HG02970 (cell line): ENCODE results near the gene FSIP2.

Experiments
- ATAC-seq: cut with Tn5 transposase; IDR thresholded peaks from one replicate; pipeline ENCODE4 v1.9.1; 2021; ENCODE audit warnings: mild to moderate bottlenecking, moderate library complexity, moderate number of reproducible peaks; ENCODE audit not compliant: unreplicated experiment, low FRiP score

Gene FSIP2, protein sequence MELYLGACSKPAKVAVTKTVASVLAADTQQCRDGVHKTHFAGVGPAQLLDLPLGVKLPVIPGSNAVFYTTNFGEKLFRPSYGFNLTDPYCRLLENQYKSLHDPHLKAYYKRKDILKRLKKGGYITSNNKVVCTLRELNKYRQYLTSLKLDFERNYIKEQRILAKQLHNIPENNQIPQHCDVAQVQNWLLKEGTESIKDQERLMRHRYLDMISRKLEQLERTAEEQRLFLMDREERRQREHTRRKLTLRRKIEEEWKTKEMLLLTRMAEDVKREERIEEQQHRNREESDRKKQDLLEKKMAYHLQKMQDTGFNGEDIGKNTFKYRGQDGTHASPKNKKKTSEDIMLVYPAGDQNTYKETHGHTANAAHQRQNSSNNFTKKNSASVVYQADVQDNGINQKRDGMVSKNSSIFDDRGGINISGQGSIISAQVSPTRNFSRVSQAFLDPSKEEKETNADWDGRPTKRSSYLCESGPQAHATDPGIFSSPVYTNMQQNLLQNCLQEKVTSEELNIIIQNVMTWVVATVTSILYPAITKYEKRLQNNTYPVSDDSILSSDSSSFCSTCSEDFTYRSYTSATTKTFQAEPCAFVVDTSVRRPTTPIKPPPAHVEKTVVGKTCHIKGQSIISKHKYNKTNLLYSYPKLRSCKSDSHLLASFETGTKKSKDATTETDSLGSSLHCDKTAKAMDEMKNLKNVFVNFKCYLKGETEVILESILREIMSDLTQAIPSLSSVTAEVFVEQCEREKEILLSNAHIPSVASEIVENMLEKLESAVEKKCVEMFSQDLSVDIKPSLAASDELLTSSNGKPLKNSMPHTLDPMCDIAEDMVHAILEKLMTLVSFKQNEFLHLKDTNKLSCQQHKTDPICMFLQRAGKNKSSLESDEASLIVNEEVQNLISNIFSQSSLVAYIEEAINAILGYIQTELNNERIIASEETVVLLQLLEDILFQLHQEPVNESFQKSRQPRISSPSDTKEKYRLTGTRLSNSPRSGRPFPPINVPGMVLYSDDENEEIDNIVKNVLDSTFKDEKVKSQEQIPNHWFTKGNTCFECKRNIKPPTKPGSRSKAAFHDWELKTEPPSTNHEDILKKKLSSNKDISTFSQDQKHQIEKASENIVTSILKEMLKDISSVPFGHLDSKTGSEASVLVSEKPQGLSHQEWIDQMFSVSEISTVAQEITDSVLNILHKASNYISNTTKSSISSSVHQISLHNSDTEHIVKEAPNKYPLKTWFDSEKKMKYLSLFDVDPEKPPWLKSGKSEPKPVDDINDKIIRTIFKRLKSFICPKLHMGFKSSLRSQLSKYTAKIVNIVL (N-terminal part only)

DNA sequence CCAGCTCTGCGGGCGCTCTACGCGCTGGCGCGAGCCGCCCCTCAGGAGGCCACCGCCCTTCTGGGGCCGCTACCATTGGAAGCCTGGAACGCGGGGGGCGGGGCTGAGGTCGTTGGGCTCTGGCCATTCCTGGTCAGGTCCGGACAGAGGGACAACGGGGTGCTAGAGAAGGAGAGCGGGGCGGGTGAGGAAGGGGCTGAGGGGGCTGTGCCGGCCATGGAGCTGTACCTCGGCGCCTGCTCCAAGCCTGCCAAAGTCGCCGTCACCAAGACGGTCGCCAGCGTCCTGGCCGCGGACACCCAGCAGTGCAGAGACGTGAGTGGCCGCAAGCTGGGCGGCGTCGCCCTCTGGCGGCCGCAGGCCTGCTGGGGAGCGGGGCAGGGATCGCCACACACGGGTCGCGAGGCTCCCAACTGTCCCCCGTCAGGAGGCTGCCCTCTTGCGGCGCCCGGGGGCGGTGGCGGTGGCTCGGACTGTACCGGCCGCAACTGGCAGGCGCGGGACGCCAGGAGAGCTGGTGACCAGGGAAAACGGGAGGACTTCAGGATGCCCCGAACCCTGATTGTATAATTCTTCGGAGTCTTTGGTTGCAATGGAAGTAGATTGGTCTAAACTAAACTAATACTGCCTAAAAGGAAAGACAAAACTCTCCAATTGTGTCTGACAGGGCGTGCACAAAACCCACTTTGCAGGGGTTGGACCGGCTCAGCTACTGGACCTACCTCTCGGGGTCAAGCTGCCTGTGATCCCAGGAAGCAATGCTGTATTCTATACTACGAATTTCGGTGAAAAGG lies at the start of gene FSIP2:
Gene FSIP2, plus strand, starts transcription at position 126 of the 794 bp plus-strand sequence. Its CDS starts 91 bp downstream, at position 217.
- ATAC-seq: peak; percentile 95

DNA sequence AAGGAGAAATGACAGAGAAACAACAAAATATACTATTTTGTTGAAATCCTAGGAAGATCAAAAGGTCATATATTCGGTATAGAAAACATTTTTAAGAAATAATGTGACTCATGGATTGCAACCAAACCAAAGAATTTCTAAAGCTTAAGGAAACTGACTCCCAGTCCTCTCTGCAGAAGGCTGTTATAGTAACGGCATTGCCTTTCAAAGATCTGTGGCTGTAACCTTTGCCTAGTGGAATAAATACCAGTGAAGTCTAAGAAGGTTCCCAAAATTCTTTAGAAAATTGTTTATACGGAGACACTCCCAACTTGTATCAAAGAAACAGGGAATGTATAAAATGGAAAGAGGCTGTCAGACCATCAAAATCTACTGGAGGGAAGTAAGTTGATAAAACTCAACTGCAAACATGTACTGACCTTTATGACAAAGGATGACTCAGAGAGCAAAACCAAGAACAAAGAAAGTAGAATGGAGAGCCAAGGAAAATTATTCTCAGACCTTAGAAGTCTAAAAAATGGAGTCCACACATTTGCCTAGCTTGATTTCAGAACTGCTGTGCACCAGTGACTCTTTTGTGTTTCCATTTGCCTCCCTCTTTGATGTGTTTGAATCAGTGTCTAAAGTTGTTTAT lies 48.6 kb upstream of the FSIP2 start:
- no peak for ATAC-seq

DNA sequence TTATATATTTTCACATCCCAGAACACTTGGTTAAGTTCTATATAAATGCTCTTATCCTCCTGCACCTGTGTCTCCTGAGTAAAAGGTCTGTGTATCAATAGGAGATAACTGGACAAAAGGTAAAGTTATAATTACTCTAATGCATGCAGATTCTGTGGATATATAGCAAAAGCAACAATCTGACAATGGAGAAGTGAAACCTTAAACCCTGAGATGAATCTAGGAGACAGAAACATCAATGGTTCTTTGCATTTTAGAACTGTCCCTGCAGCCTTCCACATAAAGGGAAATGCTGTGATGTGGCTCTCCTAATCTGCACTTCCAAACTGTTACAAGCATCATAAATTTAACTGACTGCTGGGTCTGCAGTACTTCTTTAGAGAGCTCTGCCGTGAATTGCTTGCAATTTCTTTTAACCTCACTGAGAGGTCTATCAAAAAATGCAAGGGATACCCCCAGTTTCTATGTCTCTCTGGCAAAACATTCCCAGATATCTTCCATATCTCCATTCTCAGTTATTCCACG lies 42.8 kb upstream of the FSIP2 start:
- no peak for ATAC-seq

DNA sequence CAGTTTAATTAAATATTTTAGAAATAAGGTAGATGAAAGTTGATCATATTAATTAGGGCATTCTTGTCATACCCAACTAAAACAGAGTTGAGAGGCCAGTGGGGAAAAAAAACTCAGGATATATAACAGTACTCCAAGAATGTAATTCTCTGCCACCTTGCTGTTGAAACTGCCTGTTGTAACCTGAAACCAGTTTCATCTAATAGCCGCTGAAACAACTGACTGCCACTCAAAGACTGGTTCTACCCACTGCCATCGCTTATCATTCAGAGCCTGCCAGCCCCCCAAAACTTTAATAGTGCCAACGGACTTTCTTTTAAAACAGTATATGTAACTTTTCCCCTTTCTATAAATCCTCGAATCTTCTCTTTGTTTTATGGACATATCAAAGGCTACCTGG lies 37.7 kb upstream of the FSIP2 start:
- ATAC-seq: no peak

DNA sequence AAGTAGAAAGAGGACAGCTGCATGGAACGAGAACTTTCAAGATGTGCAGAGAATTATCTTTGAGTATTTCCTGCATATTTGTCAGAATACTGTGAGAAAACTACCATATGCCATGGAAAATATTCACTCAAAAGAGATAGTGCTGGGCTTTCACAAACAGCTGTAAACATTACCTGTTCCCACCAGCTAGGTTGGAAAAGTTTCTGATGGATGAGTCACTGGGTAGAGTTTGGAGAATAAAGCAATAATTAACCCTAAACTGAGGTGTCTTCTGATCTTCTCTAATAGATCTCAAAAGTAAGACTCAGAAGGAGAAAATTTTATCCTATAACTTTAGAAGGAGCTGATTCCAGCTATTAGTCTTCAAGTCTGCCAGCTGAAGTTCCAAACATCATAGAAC lies 3.9 kb upstream of the FSIP2 start:
- ATAC-seq: no peak

DNA sequence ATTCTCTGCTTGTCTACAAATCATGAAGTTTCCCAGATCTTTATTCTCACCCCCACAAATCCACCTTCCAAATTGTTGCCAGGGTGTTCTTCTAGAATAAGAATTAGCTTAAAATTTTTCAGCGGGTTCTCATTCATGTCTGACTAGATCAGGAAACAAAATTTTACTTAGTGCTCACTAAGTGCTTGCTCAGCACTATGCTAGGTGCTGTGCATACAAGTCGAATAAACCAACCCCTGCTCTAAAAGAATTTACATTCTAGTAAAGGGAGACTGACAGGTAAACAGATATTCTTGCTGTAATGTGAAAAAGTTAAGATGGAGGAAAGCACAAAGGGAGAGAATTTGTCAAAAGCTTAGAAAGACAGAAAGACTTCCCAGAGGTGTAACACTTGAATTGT lies 2.4 kb upstream of the FSIP2 start:
- ATAC-seq: no peak

DNA sequence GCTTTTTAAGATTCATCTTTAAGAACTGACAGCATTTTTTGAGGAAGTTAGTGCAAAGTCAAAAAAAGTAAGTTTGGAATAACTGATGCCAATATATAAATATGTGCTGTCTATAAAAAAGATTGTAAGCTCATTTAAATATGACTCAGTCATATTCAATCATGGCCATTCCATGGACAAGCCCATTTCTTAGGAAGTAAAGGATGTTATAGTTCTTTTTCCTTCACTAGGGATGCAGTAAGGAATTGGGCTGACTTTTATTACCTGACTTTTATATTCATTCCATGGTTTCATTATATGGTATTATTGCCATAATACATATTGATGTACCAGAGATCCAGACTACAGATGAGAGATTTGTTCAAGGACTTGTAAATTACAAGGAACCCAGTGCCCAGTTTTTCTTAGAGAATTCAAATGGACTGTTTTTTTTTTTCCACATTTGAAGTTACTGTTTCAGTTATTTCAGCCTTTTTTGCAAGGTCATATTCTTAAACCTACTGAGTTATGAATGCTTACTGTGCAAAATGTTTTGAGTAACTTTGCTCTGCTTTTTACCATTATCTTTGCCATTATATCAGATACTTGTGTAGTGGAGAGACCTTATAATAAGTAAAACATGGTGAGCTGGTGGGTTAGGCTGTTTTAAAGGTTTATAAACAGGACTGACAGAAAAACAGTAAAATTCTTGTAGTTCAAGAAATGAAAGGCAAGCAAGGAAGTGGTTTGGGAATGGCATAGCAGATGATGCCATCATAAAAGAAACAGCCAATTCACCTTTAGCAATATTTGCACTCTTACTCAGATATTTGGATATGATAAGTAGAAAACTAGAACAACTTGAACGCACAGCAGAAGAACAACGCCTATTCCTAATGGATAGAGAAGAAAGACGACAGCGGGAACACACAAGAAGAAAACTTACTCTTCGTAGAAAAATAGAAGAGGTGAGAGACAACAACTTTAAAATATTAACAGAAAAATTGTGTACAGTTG lies 7.6 kb downstream of the FSIP2 start:
- ATAC-seq: no peak

DNA sequence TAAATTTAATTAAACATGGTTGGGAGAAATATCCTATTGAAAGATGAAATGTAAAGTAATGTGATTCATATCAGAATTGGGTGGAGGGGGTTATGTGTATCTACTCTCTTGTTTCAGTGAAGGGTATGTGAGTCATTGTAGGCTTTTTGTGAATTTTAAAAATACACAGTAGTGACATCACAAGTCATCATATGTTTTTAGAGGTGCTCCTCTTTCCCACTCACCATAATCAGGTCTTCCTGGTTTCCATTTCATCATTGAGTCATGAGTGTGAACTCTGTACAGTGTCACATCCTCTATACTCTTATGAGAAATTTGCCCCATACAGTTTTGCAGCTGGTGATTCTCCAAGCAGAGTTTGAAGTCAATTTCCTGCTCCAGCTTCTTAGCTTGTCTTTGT lies 18.8 kb downstream of the FSIP2 start:
- no peak for ATAC-seq

DNA sequence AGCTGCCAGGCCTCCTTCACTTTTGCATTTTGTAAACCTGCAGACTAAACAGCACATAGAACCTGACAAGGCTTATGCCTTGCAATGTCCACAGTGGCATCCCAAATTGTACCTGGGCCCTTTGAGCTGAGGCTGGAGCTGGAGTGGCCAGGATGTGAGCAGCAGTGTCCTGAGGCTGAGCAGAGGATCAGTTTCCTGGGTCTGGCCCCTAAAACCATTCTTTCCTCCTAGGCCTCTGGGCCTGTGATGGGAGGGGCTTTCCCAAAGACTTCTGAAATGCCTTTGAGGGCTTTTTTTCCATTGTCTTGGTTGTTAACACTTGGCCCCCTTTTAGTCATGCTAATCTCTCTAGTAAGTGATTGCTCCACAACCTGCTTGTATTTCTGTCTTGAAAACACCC lies 32.8 kb downstream of the FSIP2 start:
- ATAC-seq: no peak

DNA sequence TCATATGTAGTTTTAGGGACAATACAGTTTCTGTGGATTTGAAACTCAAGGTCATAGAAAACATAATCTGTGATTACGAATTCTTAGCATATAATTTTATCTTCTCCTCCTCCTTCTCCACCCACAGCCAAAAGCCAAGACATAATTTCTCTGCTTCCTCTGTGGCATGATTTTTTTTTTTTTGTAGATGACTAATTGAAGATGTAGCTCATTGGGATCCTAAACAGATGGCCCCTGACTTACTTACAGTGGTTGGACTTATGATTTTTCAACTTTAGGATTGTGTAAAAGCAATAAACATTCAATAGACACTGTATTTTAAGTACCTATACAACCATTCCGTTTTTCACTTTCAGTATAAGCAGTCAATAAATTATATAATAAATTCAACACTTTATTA lies 42.3 kb downstream of the FSIP2 start:
- ATAC-seq: no peak

DNA sequence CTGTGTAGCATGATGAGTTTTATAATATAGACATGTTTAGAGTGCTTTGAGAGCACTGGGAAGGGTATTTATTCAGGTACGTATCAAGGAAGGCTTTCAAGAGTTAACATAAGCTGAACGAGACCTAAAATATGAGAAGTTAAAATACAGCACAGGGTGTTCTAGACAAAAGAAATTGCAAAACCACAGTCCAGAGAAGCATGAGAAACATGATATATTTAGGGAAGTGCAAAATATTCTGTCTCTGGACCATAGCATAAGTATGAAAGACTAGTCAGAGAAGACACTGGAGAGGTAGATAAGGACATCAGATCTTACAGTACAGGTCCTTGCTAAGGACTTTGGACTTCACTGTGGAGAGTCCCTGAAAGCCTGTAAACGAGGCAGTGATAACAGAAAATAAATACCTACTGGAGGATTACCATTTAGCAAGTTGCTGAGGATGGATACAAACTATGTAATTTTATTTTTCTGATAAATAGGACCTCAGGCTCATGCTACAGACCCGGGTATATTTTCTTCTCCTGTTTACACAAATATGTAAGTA lies 43.7 kb downstream of the FSIP2 start:
- ATAC-seq: no peak

DNA sequence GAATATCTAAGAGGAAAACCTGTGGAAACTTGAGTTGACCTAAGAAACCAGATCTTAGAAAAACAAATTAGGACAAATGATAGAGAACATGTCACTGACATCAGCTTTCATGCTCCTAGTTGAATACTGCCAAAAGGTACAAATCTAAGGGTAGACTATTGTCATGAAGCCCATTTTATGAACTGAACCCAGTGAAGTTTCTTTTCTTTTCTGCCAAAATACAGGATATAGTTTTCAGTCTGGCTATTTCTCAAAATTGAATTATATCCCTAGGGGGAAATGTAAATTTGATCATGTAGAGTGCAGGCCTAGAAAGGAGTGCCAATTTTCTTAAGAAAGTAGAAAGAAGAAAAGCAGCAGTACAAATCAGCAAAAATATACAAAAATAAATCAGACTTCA lies 46.6 kb downstream of the FSIP2 start:
- ATAC-seq: no peak

DNA sequence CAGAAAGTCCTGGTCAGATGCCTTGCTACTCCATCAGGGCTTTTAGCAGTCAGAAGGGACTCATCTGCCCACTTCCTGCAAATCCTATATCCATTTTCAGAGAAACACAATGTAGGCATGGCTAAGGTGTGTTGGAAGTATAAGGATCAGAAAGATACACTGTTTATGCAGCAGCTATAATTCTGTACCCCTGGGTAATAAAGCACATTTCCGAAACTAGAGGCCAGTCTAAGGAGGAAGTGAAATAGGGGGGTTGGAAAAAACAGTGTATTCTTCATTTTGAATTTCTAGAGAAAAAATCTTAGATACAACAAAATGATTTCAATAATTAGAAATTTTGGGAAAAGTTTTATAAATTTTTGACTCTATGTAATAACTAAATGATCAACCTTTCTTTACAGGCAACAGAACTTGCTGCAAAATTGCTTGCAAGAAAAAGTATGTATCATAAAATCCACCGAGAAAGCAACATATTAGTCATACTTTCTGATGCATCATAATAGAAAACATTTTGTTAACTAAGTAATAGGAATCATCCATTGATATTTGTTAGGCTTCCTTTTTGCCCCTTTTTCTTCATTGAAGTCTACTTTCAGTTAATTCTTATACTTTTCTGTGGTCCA lies 47.4 kb downstream of the FSIP2 start:
- peak; percentile 64 for ATAC-seq

DNA sequence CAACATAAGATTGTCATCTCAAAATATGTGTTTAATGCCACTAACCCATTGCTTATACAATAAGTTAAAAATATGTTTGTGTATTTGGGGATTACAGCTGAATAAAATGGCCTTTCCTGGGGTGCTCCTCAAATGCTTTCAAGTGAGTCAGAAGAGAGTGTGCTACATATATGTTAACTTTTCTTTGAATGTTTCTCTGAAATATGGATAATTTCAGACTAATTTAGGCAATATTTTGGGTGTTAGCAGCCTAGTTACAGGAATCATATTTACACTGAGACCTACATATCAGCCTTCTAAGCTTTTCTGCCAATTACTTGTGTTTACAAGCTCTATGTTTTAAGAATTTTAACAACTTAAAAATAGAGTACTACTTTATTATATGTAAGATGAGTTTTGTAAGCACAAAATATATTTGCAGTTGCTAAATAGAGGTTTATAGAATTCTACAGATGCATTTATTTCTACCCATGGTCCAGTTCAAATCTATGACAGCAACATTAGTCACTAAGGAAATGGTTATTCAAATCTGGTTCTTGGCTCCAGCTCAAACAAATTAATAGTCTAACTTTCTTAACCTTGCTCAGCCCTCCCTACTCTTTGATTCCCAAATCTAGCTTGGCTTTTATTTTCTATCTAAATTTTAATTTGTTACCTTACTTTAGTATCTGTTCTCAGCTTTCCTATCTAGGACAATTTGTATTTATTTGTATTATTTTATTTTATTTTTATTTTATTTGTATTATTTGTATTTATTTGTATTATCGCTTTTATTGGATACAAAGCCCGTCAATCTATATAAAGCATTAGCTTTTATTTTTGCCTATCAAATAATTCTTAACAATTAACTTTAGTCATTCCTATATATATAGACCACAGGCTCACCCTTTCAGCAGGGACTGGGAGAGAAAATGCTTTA lies 48.9 kb downstream of the FSIP2 start:
- no peak for ATAC-seq

DNA sequence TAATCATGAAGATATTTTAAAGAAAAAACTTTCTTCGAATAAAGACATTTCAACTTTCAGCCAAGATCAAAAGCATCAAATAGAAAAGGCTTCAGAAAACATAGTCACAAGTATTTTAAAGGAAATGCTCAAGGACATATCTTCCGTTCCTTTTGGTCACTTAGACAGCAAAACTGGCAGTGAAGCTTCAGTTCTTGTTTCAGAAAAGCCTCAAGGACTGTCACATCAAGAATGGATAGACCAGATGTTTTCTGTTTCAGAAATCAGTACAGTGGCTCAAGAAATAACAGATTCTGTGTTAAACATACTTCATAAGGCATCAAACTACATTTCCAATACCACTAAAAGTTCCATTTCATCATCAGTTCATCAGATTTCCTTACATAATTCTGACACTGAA lies 51.8 kb downstream of the FSIP2 start:
- no peak for ATAC-seq
